Activated CD4-positive, CD25-positive, alpha-beta regulatory T cell treated with anti-CD3 and anti-CD28 coated beads, Interleukin-2, amount 50 U/mL, for 16 hours (primary cell): ENCODE measurements around the gene PTPA.
"Not testable (repeated sequence)": the region's sequence is repeated elsewhere in the genome, so short reads cannot be mapped to it uniquely, and the experiment has no call there.

ENCODE experiments used
- DNase-seq: peaks from one replicate; pipeline ENCODE4 v3.0.0-alpha.2; 2020; ENCODE audit warnings: low read depth, low spot score

Gene PTPA

DNA sequence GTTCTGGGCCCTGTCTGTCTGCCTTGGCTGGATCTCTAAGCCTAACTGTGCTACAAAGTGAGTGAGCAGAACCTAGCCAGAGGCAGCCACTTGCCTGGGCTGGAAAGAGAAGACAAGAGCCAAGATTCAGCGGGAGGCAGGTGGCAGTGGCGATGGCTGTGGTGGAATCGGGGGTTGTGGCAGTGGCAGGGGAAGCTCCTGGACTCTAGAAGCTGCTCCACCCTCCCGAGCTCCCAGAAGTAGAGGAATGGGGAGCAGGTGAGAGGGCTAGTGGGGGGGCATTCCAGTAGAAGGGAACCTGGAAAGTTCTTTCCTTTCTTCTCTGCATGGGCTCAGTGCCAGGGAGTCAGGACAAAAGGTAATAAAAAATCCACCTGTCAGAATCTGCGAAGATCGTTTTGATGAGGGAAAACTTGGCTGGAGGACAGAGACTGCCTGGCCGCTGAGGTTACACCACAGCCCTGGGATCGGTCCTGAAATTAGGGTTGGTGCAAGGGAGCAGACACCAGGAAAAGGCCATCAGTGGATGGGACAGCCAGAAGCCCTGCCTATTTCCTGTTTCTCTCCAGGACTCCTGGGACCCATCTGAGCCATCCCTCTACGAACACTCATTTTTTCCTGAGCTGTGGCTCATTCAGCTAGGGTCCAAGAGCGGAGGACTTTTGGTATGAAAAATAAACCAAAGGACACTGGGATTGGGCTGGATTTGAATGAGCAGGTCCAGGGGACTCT lies 2.2 kb upstream of the PTPA start:
- no peak for DNase-seq

DNA sequence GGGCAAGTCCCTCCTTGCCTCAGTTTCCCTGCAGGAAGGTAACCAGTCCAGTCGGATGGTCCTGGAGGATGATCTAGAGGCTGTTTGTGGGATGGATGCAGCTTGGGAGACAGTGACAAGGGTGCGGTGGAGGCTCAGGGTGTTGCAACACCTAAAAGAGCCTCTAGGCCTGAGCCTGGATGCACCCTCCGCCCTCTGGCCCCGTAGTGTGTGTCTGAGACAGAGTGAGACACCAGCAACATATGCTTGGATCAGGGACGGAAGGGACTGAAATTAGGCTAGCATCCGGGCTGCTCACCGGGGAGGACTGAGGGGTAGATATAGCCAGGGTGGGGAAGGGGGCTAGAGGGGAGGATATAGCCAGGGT lies 1.7 kb upstream of the PTPA start:
- DNase-seq, result no peak

DNA sequence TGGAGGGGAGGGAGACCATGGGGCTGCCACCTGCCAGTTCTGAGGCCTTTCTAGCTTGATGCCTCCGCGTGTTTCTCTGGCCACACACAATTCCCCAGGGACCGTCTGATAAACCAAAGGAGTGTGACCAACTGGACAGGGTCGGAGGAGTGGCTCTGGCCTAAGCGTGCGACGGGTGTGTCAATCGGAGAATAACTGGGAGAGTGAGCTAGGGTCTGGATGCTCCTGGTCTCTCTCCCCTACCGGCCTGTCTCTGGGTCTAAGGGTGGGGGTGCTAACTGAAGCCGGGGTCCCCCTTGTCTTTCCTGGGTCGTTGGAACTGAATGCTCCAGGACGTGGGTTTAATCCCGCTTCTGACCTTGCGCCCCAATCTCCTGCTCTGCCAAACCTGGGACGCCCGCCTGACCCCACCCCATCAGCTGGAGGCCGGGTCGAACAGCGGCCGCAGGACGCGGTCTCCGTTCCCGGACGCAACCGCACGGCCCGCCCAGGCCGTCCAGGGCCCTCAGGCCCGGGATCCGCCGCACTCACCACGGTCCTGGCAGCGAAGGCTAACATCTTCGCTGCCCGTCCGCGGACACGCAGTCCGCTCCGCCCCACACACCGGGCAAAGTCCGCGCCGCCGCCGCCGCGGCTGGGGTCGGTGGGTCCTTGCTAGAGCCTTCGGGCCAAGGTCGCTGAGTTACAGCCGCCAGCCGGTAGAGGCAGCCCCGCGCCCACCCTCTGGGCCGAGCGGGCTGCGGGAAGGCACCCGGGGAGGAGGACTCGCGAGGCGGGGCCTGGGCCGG lies 1.1 kb upstream of the PTPA start:
- no peak for DNase-seq

DNA sequence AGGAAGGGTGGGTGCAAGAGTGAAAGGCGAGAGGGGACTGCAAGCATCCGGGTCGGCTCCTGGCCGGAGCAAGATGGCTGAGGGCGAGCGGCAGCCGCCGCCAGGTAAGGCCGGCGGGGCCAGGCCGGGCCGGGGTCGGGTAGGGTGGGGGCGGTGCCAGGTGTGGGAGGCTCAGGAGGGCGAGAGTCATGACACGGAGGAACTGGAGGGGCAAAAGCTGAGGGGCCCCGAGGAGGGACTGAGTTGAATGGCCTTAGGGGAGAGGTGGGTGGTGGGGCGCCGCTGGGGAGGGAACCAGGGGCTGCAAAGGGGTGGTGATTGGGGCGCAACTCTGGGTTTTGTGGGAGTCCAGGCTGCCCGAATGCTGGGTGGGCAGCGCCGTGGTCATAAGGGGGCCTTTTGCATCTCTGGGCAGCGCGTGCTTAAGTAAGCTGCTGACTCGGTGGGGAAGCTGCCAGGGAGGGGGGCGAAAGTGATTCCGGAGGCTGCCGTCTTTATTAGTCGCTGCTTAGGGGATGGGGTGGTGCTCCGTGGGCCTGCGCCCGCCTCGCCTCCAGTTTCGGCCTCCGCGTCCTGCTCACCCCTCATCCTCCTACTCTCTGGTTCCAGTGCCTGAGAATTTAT lies 425 bp downstream of the PTPA start:
- no peak for DNase-seq

DNA sequence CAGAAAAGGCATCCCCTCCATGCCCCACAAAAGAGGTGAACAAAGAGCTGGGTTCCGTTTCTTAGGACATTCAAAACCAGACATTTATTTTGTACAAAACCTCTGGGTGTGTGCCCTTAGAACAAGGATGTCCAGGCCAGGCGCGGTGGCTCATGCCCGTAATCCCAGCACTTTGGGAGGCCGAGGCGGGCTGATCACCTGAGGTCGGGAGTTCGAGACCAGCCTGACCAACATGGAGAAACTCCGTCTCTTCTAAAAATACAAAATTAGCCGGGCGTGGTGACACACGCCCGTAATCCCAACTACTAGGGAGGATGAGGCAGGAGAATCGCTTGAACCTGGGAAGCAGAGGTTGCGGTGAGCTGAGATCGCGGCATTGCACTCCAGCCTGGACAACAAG lies 1.3 kb downstream of the PTPA start:
- not testable (repeated sequence) for DNase-seq

DNA sequence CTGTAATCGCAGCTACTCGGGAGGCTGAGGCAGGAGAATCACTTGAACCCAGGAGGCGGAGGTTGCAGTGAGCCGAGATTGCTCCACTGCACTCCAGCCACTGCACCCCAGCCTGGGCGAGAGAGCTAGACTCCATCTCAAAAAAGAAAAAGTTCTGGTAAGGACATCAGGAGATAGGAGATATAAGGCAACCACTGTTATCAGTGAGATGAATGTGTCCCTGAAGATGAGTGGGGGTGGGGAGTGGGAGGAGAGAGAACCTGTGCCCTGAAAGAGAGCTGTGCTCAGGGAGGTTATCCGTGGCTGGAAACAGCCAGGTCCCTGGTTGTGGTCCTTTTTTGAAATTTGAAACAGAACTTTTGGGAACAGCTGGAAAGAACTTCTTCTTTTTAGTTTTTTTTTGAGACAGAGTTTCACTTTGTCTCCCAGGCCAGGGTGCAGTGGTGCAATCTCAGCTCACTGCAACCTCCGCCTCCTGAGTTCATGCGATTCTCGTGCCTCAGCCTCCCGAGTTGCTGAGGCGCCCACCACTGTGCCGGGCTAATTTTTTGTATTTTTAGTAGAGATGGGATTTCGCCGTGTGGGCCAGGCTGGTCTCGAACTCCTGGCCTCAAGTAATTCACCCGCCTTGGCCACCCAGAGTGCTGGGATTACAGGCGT lies 2.6 kb downstream of the PTPA start:
- DNase-seq, result no peak

DNA sequence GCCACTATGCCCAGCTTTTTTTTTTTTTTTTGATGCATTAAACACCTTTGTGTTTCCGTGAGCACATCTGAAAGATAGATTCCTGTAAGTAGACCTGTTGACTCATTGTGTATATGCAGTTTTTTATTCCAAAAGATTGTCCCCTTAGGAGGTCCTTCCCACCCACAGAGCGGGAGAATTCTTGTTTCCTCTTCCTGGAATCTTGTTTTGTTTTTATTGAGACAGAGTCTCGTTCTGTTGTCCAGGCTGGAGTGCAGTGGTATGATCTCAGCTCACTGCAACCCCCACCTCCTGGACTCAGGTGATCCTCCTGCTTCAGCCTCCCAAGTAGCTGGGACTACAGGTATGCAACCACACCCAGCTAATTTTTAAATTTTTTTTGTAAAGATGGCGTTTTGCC lies 7.6 kb downstream of the PTPA start:
- DNase-seq, result no peak

DNA sequence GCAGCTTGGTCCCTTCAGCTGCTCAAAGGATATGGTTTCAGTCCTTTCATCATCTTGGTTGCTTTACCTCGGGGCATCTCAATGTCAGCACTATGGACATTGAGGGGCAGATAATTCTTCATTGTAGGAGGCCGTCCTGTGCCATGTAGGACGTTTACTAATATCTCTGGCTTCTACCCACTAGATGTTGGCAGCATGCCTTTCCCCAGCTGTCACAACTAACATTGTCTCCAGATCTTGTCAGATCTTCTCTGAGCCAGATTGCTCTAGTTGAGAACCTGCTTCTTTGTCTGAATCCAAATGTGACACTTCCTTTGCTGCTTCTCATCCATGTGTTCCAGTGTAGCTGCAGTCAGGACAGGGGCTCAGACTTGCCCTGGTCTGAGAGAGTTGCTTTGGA lies 10.3 kb downstream of the PTPA start:
- no peak for DNase-seq

DNA sequence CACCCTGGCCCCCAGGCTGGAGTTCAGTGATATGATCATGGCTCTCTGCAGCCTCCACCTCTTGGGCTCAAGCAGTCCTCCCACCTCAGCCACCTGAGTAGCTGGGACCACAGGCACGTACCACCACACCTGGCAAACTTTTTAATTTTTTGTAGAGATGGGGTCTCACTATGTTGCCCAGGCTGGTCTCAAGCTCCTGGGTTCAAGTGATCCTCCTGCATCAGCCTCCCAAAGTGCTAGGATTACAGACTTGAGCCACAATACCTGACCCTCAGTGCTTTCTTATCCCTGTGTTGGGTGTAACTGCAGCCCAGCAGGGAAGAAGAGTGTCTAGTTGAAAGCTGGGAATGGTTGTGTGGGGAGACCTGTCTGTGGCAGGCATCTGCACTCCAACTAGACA lies 10.9 kb downstream of the PTPA start:
- DNase-seq, result no peak

- not testable (repeated sequence) for DNase-seq
Observed at GRCh38 chr9:129122976-129123375, 11.8 kb downstream of the PTPA start.

- no peak for DNase-seq
Observed at GRCh38 chr9:129124506-129125069, 13.4 kb downstream of the PTPA start.

DNA sequence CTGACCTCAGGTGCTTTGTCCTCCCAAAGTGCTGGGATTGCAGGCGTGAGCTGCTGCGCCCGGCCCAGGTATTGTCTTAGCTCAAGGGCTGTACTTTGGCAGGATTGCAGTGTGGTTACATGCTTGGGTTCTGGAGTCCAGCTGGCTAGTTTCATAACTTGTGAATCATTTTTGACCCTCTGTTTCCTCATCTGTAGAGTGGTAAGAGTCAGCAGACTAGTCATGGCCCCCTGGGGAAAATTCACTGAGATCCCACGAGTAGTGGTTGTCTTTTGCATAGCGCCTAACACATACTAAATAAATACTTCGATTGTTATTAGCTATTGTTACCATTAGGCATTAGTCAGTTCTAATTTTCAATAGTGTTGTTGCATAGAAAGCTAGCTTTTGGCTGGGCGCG lies 14.3 kb downstream of the PTPA start:
- DNase-seq, result no peak

DNA sequence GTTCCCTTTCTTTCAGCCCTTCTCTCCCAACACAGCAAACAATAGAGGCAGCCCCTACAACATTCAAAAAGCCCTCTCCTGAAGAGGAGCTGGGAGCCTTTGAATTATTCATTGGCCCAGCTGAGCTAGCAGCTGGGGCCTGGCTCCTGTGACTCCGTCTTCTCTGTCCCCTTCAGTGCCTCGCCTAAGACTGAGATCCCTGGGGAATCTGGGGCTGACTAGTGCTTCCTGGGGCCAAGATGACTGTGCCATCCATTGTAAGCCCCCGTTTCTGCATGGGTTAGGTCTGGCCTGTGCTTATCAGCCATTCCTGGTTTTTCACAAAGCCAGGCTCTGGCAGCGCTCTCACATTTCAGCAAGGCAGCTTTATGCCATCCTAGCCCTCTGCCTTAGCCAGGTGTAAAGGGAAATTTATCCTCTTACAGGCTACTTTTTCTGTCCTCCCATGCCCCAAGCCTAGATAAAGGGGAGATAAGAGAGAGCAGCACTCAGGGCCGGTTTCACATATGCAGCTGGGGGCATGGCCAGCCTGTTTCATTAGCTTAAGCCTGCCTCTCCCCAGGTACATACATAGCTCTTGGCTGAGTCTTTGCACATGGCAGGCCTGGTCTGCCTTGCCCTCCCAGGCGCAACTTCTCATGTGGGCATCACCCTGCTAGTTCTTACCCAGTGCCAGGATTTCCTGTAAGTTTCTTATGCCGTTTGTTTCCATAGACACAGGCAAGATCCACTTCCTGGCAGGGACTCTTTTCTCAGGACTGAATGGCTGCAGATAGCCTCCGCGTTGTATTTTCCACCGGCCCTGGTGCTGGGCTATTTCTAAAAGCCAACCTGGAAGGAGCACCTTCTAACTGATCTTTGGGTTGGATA lies 15.8 kb downstream of the PTPA start:
- no peak for DNase-seq

DNA sequence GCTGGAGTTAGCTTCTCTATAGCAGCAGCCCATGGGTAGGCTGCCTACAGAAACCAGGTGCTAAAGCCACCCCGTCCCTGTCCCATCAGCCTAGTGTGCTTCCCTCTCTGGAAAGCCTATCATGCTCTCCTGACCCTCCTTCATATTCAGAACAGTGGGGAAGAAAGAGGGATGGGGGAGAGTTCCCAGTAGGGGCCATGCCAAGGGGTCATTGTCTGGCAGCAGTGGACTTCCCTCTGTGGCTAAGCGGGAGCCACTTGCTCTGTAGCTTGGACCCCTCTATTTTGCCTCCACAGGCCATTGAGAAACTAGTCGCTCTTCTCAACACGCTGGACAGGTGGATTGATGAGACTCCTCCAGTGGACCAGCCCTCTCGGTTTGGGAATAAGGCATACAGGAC lies 17.5 kb downstream of the PTPA start:
- DNase-seq, result no peak

DNA sequence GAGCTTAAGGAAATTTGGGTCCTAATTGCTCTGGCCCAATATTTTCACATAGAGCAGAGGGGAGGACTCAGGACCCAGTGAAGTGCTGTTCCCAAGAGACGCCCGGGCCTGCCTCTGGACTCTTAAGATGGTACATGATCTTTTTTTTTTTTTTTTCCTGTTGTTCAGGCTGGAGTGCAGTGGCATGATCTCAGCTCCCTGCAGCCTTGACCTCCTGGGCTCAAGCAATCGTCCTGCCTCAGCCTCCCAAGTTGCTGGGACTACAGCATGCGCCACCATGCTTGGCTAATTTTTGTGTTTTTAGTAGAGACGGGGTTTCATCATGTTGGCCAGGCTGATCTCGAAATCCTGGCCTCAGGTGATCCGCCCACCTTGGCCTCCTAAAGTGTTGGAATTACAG lies 19.1 kb downstream of the PTPA start:
- not testable (repeated sequence) for DNase-seq

DNA sequence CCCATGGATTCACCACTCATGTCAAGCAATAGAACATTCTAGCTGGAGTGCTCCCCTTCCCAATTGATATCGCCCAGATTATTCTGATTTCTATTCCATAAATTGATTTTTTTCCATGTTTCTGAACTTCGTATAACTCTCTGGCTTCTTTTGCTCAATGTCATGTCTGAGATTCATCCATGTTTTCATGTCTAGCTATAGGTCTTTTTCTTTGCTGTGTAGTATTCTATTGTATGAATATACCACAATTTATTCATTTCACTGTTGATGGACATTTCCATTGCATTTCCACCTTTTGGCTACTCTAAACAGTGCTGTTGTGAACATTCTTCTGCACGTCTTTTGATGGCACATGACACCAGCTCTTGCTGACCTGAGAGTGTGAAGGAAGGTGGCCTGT lies 19.6 kb downstream of the PTPA start:
- no peak for DNase-seq

- peak; percentile 68 for DNase-seq
Observed at GRCh38 chr9:129131300-129132145, 20.3 kb downstream of the PTPA start.

DNA sequence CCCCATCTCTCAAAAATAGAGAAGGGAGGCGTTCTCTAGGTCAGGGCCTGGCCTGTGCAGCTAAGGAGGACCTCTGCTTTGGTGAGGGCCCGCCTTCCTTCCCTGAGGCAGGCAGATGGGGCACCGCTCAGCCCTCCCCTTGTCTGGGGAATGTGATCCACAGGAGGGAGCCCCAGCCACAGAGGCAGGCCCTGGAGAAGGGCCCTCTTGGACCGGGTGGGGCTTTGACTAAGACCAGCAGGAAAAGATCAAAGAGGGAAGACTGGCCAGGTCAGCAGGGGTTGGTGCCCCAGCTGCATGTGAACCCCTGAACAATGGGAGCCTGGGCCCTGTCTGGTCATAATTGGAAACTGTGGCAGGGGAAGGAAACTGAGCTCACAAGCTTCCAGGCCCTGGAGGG lies 21.9 kb downstream of the PTPA start:
- DNase-seq, result no peak

DNA sequence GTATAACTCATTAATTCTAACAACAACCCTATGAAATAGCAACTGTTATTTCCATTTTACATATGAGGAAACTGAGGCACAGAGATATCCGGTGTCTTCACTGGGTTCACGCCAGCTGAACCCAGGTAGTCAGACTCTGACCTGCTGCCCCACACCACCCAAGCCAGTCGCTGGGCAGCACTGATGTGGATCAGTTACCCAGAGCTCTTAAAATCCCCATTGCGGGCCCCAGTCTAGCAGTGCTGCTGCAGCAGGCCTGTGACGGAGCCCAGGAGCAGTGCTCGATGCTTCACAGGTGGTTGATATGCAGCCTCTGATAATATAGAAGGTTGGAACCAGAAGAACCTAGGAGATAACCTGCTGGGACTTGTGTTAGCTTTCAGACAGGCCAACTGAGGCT lies 24.3 kb downstream of the PTPA start:
- DNase-seq, result no peak

DNA sequence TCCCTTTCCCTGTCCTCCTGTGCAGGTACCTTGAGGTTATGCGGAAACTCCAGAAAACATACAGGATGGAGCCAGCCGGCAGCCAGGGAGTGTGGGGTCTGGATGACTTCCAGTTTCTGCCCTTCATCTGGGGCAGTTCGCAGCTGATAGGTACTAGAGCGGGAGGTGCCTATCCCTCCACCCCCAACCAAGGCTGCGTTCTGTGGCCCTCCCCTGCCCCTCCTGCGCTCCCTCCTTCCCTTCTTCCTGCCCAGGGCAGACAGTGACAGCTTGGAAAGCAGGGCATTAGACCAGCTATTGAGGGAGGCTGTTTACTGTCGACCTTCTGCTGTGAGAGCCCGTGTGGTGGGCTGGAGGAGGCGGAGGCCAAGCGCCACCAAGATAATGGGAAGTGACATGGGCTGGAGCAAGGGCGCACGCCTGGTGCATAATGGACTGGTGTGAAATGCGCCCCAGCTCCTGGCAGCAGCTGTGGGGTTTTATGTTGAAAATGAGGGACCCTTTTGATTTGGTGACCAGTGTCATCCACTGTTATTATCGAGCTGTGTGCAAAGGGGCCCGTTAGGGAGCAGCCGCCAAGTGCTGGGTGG lies 25.3 kb downstream of the PTPA start:
- DNase-seq, result no peak
